Right ventricle myocardium superior (tissue), 1 donor: Measurements from ENCODE around the gene PSMC3IP. TPM values are rescaled to one million over a fixed set of nuclear protein-coding genes. Genes with fewer than 3 reads are reported as not detected.
"Not testable (repeated sequence)": the region's sequence is repeated elsewhere in the genome, so short reads cannot be mapped to it uniquely, and the experiment has no call there.

Experiments used
- ATAC-seq: fragments of 200-7000 bp; cut with Tn5 transposase; one replicate; pipeline ENCODE4 v1.9.1; 2020; ENCODE audit warnings: mild to moderate bottlenecking; ENCODE audit not compliant: poor library complexity
- DNase-seq: peaks from one replicate; pipeline ENCODE4 v3.0.0-alpha.2; 2020
- intact Hi-C: fragments of 100-400 bp; cut with DNase I; formaldehyde crosslinking; loops from one replicate; pipeline ENCODE4 v1.11.2; 2022
- long read RNA-seq: library from polyadenylated mRNA; unstranded; transcript quantifications from one replicate; pipeline ENCODE4 v2.0.0, GENCODE V29; 2021
- total RNA-seq: library from RNA; stranded (reverse); fragmentation: NEBNext Ultra II Directional; extraction: Animal tissue kit (Norgen Biotek cat#: 25700); gene quantifications from one replicate; pipeline ENCODE4 v1.2.1, GENCODE V29; 2021
- donor health status: DM: no; HTN: yes; CAD: no; lungs with severe emphysema.

Gene PSMC3IP, protein sequence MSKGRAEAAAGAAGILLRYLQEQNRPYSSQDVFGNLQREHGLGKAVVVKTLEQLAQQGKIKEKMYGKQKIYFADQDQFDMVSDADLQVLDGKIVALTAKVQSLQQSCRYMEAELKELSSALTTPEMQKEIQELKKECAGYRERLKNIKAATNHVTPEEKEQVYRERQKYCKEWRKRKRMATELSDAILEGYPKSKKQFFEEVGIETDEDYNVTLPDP
- 2.3 TPM for total RNA-seq
- long read RNA-seq, partial matches to known transcripts = 0 of 2 reads
- long read RNA-seq, other reads (novel, unspliced or antisense) = 0 of 2 reads

DNA sequence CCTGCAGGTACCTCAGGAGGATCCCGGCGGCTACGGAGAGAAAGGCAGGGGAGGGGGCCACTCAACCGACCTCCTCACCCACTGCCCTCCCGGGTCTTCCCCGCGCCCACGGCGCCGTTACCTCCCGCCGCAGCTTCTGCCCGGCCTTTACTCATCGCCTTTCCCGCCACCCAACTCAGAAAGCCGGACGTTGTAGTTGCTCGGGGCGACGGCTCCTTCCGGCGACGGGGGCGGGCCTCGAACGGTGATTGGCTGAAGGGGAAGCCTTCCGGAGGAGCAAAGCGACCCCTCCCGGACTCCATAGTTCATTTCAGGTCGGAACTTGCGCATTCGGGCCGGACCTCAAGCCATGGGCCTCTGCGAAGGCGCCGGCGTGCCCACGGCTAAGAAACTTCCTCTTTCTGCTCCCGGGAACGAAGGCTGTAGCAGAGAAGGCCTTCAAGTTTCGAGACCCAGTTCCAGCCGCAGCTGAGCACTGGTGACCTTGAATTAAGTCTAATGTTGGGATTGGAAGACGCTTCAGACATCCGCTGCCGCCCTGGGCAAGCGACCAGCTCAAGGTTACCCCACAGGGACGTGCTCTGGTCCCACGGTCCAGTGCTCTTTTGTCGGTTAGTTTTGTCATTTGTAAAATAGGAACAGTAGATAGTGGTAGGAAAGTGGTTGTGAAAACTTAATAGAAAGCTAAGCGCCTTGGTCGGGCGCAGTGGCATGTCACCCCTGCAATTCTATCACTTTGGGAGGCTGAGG is at the start of gene PSMC3IP:
Gene PSMC3IP (minus strand): TSS at position 198 of the 750 bp plus-strand sequence. CDS start 43 bp downstream, at position 155.
- peak; percentile 97 for DNase-seq
- intact Hi-C loops = no loop called here

DNA sequence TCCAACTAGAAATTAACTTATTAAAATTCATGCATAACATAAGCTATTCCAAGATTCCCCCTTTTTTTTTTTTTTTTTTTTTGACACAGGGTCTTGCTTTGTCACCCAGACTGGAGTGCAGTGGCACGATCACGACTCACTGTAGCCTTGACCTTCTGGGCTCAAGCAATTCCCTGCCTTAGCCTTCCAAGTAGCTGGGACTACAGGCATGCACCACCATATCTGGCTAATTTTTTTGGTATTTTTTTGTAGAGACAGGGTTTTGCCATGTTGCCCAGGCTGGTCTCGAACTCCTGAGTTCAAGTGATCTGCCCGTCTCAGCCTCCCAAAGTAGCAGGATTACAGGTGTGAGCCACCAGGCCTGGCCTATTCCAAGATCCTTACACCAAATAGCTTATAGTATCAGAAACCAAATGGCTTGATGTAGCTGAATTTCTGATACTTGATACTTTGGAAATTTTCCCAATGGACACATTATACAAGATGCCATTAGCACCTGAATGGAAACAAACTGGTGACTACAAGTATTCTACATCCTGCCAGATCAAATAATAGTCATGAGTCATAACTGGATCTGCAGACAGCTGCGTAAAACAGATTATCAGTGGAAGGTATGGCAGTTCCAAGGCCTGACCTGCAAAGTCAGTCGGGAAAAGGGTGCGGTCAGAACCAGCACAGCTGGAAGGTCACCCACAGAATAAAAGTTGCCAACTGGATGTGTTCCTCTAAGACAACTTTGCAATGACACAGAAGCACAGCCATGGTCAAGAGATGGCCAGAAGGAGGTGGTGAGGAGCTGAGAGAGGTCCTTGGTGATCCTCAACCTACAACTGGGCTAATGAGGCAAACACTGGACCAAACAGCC is 46.4 kb upstream of the PSMC3IP start:
- DNase-seq (no peak), ATAC-seq (peak; percentile 31)
- intact Hi-C loops = no loop called here

More for the DNA sequence above, at the start of gene PSMC3IP:
- peak; percentile 95 for ATAC-seq

DNA sequence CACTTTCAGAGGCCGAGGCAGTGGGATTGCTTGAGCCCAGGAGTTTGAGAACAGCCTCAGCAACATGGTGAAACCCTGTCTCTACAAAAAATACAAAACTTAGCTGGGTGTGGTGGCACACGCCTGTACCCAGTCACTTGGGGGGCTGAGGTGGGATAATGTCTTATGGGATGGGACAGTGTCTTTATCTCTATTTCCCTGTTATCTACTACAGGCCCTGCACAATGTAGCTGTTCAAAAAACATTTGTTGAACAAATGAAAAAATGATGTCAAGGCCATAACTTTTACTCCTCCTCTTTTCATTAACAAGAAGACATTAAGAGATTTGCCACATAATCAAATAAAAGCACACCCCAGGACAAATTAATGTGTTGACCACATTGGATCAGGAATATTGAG is 45.7 kb upstream of the PSMC3IP start:
- DNase-seq = no peak

DNA sequence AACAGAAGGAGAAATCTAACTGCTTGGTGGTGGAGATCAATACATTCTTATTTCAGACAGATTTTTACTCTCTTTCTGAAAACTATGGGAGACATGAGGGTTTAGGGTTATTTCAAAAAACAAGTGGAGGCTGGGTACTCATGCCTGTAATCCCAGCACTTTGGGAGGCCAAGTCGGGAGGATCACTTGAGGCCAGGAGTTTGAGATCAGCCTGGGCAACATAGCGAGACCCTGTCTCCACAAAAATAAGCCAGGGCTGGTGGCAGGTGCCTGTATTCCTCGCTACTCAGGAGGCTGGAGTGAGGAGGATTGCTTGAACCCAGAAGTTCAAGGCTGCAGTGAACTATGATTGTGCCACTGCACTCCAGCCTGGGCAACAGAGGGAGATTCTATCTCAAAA is 44.5 kb upstream of the PSMC3IP start:
- ATAC-seq, DNase-seq, intact Hi-C loops: not testable (repeated sequence)

More for the DNA sequence above, 45.7 kb upstream of the PSMC3IP start:
- intact Hi-C loops = no loop called here
- no peak for ATAC-seq

DNA sequence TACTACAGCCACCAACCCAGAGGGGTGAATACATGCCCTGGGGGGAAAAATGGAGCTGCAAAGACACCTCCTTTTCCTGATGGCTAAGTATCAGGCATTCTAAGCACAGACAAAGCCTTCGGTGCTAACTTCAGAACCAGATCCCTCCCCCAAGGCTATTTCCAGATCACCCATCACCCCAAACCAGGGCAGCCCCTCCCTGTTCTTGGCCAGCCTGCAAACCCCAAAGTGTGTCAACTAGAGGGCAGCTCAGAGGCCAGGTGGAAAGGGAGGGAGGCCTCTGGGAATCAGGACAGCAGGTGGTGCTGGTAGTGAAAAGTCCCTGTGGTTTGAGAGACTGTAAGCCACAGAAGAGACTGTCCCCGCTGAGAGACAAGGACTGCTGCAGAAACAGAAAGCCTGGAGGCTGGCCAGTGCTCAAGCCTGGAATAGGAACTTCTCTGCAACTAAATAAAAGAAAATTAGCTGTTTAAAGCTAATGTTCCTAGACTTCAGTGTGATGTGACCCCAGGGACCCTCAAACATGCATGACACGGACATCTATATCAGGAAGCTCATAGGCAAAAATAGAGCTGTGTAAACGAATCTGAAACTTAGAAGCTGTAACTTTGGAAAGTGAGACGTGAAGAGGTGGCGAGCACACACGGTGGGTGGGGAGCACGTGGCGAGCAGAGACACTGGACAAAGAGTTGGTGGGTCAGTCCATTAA is 41.1 kb upstream of the PSMC3IP start:
- ATAC-seq (peak; percentile 95), DNase-seq (peak; percentile 72)
- intact Hi-C loops = no loop called here

DNA sequence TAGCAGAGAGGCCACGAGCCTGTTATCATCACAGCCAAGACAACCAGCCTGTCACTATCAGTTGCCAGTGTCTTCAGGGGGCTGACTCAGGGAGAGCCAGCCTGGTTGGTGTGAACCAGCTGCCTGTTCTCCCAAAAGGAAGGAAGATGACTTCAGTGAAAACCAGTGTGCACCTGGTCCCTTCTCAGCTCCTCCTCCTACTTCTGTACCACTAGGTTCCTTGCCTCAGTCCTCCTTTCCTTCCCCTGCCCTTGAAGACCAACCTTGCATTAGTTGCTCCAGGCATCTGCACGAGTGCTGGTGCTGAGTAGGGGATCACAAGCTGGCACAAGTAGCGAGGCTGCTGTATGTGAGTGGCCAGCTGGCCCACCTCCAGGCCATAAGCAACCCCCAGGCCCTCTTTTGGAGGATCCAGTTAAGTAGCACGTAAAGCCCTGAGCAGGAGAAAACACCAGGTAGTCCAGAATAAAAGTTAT is 40.5 kb upstream of the PSMC3IP start:
- ATAC-seq (peak; percentile 32), DNase-seq (no peak)
- intact Hi-C loops = no loop called here

DNA sequence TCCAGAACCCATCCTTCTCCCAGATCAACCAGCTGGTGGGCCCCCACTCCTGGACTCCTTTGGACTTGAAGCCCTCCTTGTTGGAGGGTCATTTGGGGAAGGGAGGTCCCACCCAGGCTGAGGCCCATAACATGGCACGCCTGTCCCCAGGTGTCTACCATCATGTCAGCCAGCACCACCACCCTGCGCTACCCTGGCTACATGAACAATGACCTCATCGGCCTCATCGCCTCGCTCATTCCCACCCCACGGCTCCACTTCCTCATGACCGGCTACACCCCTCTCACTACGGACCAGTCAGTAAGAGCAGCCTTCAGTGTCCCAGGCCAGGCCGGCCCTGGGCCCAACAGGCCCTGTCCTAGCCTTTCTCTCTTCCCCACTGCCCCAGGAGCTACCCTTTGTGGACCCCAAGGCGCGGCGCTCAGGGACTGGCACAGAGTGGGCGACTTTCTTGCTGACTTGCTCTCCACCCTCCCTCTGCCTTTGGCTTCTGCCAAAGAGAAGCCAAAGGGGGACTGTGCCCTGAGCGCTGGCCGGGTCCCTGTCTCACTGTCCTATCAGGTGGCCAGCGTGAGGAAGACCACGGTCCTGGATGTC is 36.3 kb upstream of the PSMC3IP start:
- ATAC-seq = no peak
- intact Hi-C loops = no loop called here
- no peak for DNase-seq

DNA sequence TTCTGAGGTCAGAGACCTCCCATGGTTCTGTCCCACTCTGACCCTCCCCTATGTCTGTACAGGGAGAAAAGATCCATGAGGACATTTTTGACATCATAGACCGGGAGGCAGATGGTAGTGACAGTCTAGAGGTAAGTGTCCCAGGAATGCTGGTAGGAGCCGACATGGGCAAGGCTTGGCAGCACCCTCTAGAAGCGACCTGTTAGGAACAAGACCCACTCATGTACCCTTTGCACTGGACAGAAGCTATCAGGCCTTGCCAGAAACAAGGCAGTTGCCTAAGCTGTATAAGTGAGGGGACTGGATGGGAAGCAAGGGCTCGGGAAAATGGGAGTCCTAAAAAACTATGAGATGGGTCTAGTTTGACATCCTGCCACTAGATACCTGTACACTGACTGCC is 34.5 kb upstream of the PSMC3IP start:
- DNase-seq (no peak), ATAC-seq (no peak)
- intact Hi-C loops = no loop called here

DNA sequence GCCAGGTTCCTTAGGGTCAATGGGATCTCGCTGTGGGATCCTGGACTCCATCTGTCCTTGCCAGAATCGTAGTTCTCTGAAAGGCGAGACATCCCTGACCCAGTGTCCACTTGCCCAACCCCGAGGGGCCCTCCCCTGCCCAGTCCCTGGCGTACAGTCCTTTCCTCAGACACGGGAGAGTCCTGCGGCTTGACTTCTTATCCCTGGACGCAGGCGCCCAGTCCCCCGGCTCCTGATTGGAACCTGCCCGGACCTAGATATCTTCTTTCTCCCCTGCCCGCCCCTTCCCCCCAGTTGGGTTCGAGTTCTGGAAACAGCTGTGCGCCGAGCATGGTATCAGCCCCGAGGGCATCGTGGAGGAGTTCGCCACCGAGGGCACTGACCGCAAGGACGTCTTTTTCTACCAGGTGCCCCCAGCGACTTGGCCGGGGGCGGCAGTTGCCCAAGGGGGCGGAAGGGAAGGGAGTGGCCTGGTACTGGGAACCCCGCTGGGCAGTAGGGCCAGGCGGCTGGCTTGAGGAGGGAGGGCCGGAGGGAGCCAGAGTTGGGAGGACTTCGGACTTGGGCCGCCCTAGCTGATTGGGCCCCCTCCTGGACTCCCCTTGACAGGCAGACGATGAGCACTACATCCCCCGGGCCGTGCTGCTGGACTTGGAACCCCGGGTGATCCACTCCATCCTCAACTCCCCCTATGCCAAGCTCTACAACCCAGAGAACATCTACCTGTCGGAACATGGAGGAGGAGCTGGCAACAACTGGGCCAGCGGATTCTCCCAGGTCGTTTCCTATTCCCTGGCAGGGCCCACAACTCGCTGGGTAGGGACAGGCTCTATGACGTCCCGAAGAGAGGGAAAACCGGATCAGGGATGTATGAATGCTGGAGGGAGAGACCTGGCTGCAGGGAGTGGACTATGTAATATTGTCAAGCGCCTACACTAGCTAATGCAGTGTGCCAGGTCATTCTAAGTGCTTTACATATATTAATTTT is 32.6 kb upstream of the PSMC3IP start:
- peak; percentile 29 for ATAC-seq
- DNase-seq = not testable (repeated sequence)
- intact Hi-C loops = loop anchor here (5.0 kb wide), 1 partner anchor 67 kb away; the partner anchor contains the start of gene PLEKHH3

DNA sequence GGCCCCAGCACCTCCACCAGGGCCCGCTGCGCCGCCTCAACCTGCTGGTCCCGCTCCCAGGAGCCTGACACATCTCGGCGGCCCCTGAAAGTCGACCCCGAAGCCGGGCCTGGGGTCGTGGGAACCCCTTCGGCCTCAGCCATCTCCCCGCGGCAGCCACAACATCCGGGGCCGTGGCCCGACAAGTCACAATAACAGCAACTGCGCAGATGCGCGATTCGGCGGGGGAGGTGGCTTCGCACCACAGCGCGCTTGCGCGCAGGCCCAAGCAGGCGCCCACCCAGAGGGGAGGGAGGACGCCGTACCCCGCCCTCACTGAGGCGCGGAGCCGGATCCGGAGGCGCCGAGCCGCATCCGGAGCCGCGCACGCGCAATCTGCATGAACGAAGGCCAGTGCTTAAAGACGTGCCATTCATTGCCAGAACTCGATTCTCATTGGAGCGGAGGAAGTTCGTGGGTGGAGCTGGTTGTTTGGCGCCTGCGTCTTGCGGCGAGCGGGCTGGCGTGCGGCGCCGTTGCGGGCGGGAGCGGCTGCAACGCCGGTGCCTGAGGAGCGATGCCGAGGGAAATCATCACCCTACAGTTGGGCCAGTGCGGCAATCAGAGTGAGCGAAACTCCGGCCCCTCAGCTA is 31.8 kb upstream of the PSMC3IP start, which contains the start of the genes RETREG3 and TUBG1:
Gene RETREG3 (minus strand): TSS at position 193 of the 632 bp plus-strand sequence. CDS start 50 bp downstream, at position 143.
Gene TUBG1 (plus strand): TSS at position 502 of the 632 bp plus-strand sequence. CDS start 55 bp downstream, at position 557.
- peak; percentile 100 for DNase-seq
- intact Hi-C loops = loop anchor here (5.0 kb wide), 1 partner anchor 68 kb away; the partner anchor contains the start of gene PLEKHH3
- peak; percentile 98 for ATAC-seq

DNA sequence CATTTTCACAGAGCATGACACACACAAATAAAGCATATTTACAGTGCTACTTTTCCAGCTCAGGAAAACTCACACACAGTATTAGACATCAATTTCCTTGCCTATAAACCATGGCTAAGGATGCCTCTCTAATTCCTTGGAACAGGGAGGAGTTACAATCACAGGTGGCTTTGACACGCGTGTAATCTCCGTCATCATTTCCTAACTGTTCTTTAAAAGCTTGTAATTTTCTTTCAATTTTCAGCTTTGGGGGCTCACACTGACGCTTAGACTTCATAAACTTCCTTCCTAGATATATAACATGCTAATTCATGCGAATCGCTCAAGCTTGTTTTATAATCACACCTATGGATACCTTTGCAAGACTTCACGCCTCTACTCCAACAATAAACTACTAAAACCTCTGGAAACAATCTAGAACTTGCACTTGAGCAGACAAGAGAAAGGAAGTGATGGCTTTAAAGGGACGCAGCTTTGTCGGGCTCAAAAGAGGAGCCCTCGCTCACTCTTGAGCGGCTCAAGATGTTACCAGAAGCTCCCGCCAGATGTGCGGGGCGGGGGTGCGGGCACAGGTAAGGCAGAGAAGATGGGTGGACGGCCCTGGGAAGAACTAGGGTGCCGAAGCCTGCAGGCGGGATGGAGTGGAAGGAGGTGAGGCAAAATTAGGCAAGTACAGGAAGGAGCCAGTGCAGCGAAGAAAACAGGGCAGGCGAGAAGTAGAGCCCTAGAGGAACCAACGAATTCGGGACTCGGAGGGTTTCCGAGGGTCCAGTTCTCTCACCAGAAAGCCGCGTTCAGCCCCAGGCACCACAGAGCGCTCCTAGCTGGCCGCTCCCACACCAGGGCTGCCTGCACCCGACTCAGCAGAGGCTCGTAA is 31.0 kb upstream of the PSMC3IP start:
- ATAC-seq = peak; percentile 68
- intact Hi-C loops = loop anchor here (5.0 kb wide), 1 partner anchor 69 kb away; the partner anchor contains the start of gene PLEKHH3
- peak; percentile 48 for DNase-seq

DNA sequence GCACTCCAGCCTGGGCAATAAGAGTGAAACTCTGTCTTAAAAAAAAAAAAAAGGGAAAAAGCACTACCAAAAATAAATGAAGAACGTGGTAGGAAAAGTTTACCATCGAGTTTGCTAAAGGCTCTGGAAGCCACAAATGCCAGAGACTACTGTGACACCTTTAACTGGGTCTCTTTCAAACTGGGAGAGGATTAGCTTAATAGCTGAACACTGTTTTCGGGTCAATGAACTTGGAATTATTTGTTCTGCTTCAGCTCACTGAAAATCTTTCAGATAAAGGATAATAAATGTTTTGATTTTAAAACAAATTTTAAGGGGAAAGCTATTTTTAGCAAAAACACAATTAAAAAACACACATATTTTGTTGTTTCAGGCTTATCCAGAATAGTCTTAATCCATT is 30.2 kb upstream of the PSMC3IP start:
- ATAC-seq (no peak), DNase-seq (no peak)
- intact Hi-C loops = loop anchor here (5.0 kb wide), 1 partner anchor 70 kb away; the partner anchor contains the start of gene PLEKHH3

DNA sequence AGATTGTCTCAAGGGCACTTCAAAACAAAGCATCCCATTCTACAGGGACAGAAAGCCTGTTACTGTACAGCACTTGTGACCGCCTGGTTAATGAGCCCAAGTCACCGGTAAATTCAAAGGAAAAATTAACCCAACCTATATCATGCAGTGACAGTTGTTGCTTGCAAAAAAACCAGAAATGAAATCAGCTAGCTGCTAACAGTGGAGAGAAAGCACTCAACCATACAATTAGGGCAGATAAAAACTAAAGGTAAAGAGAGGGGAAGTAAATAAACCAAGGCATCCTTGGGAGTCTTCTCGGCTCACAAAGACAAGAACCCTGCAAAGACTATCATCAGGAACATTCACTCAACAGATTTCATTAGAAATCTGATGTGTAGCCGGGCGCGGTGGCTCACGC is 25.8 kb upstream of the PSMC3IP start:
- no peak for ATAC-seq
- DNase-seq = no peak
- intact Hi-C loops = no loop called here

DNA sequence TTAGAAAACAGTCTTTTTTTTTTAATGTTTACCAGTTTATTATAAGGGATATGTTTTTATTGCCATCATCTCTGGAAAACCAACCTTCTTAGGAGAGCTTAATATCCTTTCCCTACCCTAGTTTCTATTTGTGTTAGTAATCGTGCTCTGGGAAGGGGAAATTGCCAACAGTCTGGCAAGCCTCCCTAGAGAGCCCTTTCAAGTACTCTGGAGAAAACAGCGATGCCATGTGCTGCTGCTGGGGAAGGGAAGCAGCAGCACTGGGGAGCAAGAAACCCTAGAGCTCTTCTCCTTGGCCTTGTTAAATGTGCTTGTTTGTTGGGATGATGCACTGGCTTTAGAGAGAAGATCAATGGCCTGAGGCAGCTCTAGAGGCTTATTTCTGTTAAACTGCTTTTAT is 21.4 kb upstream of the PSMC3IP start:
- ATAC-seq = peak; percentile 90
- intact Hi-C loops = no loop called here
- DNase-seq = no peak

DNA sequence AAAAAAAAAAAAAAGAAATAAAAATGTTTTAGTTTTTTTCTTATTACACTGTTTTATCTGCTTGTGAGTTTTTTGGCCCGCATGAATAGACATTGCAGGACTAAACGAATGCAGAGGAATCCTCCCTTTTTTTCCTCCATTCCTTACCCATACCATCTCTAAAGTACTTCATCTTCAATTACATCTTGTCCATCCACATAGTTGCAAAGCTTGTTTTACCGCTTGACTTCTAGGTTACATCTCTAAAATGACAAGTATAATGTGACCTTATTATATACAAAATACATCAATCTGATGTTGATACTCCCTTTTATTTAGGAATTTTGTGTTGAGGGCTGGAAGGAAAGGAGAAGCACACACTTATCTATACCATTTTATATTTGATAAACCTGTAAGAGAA is 18.9 kb upstream of the PSMC3IP start:
- DNase-seq (no peak), ATAC-seq (no peak)

More for the DNA sequence above, 18.9 kb upstream of the PSMC3IP start:
- intact Hi-C loops = no loop called here
